Neural cell (in vitro differentiated cells): ENCODE measurements around the gene CCDC174. TPM values are rescaled to one million over a fixed set of nuclear protein-coding genes. Genes with fewer than 3 reads are reported as not detected.
"Not testable (repeated sequence)": the region's sequence is repeated elsewhere in the genome, so short reads cannot be mapped to it uniquely, and the experiment has no call there.

ENCODE experiments used
- H2AFZ ChIP-seq: fragments of 200-600, 300-800 bp; sonication (generic), shearing (Covaris generic); 2 replicates; pipeline ENCODE4 v1.6.0; 2014; ENCODE audit warnings: low read depth, mild to moderate bottlenecking, antibody characterized with exemption, low read length, moderate library complexity
- H3F3A ChIP-seq: fragments of 200-600 bp; shearing (Covaris generic); 2 replicates; pipeline ENCODE4 v1.6.1; 2016; ENCODE audit warnings: mild to moderate bottlenecking, moderate library complexity, mixed read lengths, antibody characterized with exemption, low read length; ENCODE audit not compliant: insufficient read depth, poor library complexity, severe bottlenecking
- H3K27ac ChIP-seq: fragments of 200-600, 300-800 bp; sonication (generic), shearing (Covaris generic); 2 replicates; pipeline ENCODE4 v1.5.1; 2014; ENCODE audit warnings: mild to moderate bottlenecking, low read length, moderate library complexity
- H3K27me3 ChIP-seq: fragments of 300-800, 200-600 bp; sonication (generic), shearing (Covaris generic); 2 replicates; pipeline ENCODE4 v1.6.0; 2014; ENCODE audit warnings: mild to moderate bottlenecking, low read depth, low read length, moderate library complexity; ENCODE audit not compliant: insufficient read depth
- H3K36me3 ChIP-seq: fragments of 300-800, 200-600 bp; sonication (generic), shearing (Covaris generic); 2 replicates; pipeline ENCODE4 v1.5.1; 2014; ENCODE audit warnings: mild to moderate bottlenecking, antibody characterized with exemption, low read length, moderate library complexity; ENCODE audit not compliant: insufficient read depth
- H3K4me2 ChIP-seq: fragments of 300-800, 200-600 bp; sonication (generic), shearing (Covaris generic); 2 replicates; pipeline ENCODE4 v1.6.0; 2014; ENCODE audit warnings: mild to moderate bottlenecking, low read length
- H3K4me3 ChIP-seq: fragments of 300-800, 200-600 bp; sonication (generic), shearing (Covaris generic); 2 replicates; pipeline ENCODE4 v1.5.1; 2014; ENCODE audit warnings: mild to moderate bottlenecking, low read length, moderate library complexity
- H3K79me2 ChIP-seq: fragments of 200-600 bp; shearing (Covaris generic); replicated peaks from 2 replicates; pipeline ENCODE4 v1.6.0; 2014; ENCODE audit warnings: mild to moderate bottlenecking, low read length, moderate library complexity; ENCODE audit not compliant: insufficient read depth
- H3K9ac ChIP-seq: fragments of 300-800, 200-600 bp; sonication (generic), shearing (Covaris generic); 2 replicates; pipeline ENCODE4 v1.6.1; 2016; ENCODE audit warnings: mild to moderate bottlenecking, low read length, mixed read lengths
- H3K9me2 ChIP-seq: fragments of 200-600 bp; shearing (Covaris generic); 2 replicates; pipeline ENCODE4 v1.6.1; 2016; ENCODE audit warnings: mild to moderate bottlenecking, low read length, mixed read lengths; ENCODE audit not compliant: insufficient read depth
- H3K9me3 ChIP-seq: fragments of 200-600, 300-800 bp; sonication (generic), shearing (Covaris generic); 2 replicates; pipeline ENCODE4 v1.6.1; 2016; ENCODE audit warnings: mild to moderate bottlenecking, mixed run types, low read length, moderate library complexity, mixed read lengths
- H4K20me1 ChIP-seq: fragments of 200-600 bp; shearing (Covaris generic); 2 replicates; pipeline ENCODE4 v1.6.1; 2016; ENCODE audit warnings: mild to moderate bottlenecking, mixed run types; ENCODE audit not compliant: insufficient read depth
- CTCF ChIP-seq: fragments of 450-650 bp; IDR thresholded peaks from 2 replicates; pipeline ENCODE4 v1.5.1; 2014; ENCODE audit warnings: antibody characterized with exemption, mild to moderate bottlenecking, moderate library complexity; ENCODE audit not compliant: poor library complexity, severe bottlenecking
- EP300 ChIP-seq: fragments of 450-650 bp; conservative IDR thresholded peaks from 2 replicates; pipeline ENCODE4 v1.6.1; 2014; ENCODE audit warnings: antibody characterized with exemption, mild to moderate bottlenecking, moderate library complexity; ENCODE audit not compliant: poor library complexity, severe bottlenecking
- EZH2 ChIP-seq: fragments of 200-600, 300-800 bp; shearing (Covaris generic), sonication (generic); IDR thresholded peaks from 2 replicates; pipeline ENCODE4 v1.6.1; 2014; ENCODE audit warnings: antibody characterized with exemption, low read length, borderline replicate concordance, mild to moderate bottlenecking; ENCODE audit not compliant: insufficient read depth, poor library complexity, severe bottlenecking
- MXI1 ChIP-seq: fragments of 450-650 bp; conservative IDR thresholded peaks from 2 replicates; pipeline ENCODE4 v1.6.1; 2014; ENCODE audit warnings: antibody characterized with exemption, mild to moderate bottlenecking; ENCODE audit not compliant: poor library complexity, severe bottlenecking
- POLR2AphosphoS5 ChIP-seq: IDR thresholded peaks from 2 replicates; pipeline ENCODE4 v1.6.1; 2012
- RAD21 ChIP-seq: fragments of 450-650 bp; conservative IDR thresholded peaks from 2 replicates; pipeline ENCODE4 v1.6.1; 2014; ENCODE audit warnings: antibody characterized with exemption, mild to moderate bottlenecking, moderate library complexity
- REST ChIP-seq: IDR thresholded peaks from 2 replicates; pipeline ENCODE4 v1.6.1; 2012; ENCODE audit warnings: borderline replicate concordance
- SMC3 ChIP-seq: fragments of 450-650 bp; conservative IDR thresholded peaks from 2 replicates; pipeline ENCODE4 v1.6.1; 2014; ENCODE audit warnings: antibody characterized with exemption, mild to moderate bottlenecking, moderate library complexity; ENCODE audit not compliant: poor library complexity
- TAF1 ChIP-seq: IDR thresholded peaks from 2 replicates; pipeline ENCODE4 v1.6.1; 2012; ENCODE audit warnings: low read depth
- polyA plus RNA-seq: library from polyadenylated mRNA; depleted of rRNA; stranded (reverse); fragments of >200 nt; gene quantifications from 2 replicates; pipeline ENCODE4 v1.2.3, GENCODE V29; 2014

The CCDC174 gene
- polyA plus RNA-seq, 1 donor from 2014 or later: 18.0 TPM

- Histone ChIP-seq H3F3A (peaks cover 4% of the 10 kb centered on the region), H3K27me3 (no peaks in the 10 kb centered on the region), H3K27ac (no peak overlapping the region), H3K79me2 (peaks cover 14% of the 10 kb centered on the region), H3K9me3 (no peaks in the 10 kb centered on the region), H3K9ac (no peak overlapping the region), H2AFZ (no peak overlapping the region), H3K4me3 (no peak overlapping the region), H3K9me2 (no peaks in the 10 kb centered on the region), H4K20me1 (no peaks in the 10 kb centered on the region), H3K4me2 (no peak overlapping the region), H3K36me3 (no peaks in the 10 kb centered on the region)
- TF ChIP-seq SMC3 (peak; percentile 23), EP300 (no peak)
Observed at GRCh38 chr3:14647976-14648955, 3.3 kb upstream of the CCDC174 start.

GRCh38 chr3:14649466-14649865, 2.1 kb upstream of the CCDC174 start:
- H3K9me3 ChIP-seq: no peaks in the 10 kb centered on the region
- H3K4me3 ChIP-seq: no peak overlapping the region
- no peak overlapping the region for H3K27ac ChIP-seq
- peaks cover 22% of the 10 kb centered on the region for H3K79me2 ChIP-seq
- H3F3A ChIP-seq: peaks cover 4% of the 10 kb centered on the region
- H4K20me1 ChIP-seq: no peaks in the 10 kb centered on the region
- no peak overlapping the region for H2AFZ ChIP-seq
- H3K9me2 ChIP-seq: no peaks in the 10 kb centered on the region
- no peak for TF ChIP-seq EP300
- TF ChIP-seq EZH2: no peak
- TF ChIP-seq CTCF: no peak
- no peak for TF ChIP-seq POLR2AphosphoS5
- H3K36me3 ChIP-seq: no peaks in the 10 kb centered on the region
- H3K9ac ChIP-seq: no peak overlapping the region
- H3K4me2 ChIP-seq: no peak overlapping the region
- H3K27me3 ChIP-seq: no peaks in the 10 kb centered on the region

DNA sequence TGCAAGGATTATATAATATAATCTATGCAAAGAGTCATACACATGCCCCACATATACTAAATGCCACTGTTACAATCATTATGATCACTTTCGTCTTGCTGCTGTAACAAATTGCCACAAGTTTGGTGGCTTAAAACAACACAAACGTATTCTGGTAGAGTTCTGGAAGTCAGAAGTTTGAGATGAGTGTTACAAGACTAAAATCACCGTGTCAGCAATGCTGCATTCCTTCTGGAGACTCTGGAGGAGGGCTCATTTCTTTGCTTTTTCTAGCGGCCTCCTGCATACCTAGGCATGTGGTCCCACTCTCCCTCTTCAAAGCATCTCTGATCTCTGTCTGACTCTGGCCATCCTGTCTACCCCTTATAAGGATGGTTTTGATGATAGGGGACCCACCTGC, 1.4 kb upstream of the CCDC174 start:
- no peak overlapping the region for H3K4me2 ChIP-seq
- H3K79me2 ChIP-seq: peaks cover 22% of the 10 kb centered on the region
- no peak overlapping the region for H2AFZ ChIP-seq
- no peaks in the 10 kb centered on the region for H4K20me1 ChIP-seq
- H3K36me3 ChIP-seq: no peaks in the 10 kb centered on the region
- H3K27me3 ChIP-seq: no peaks in the 10 kb centered on the region
- H3K9me2 ChIP-seq: no peaks in the 10 kb centered on the region
- no peak overlapping the region for H3K4me3 ChIP-seq
- peaks cover 4% of the 10 kb centered on the region for H3F3A ChIP-seq
- no peak for TF ChIP-seq EZH2
- no peak for TF ChIP-seq MXI1
- TF ChIP-seq POLR2AphosphoS5: no peak
- no peak for TF ChIP-seq SMC3
- no peak for TF ChIP-seq CTCF
- no peak for TF ChIP-seq REST
- TF ChIP-seq TAF1: no peak
- TF ChIP-seq RAD21: no peak
- TF ChIP-seq EP300: no peak
- no peak overlapping the region for H3K9ac ChIP-seq
- H3K9me3 ChIP-seq: no peaks in the 10 kb centered on the region
- H3K27ac ChIP-seq: no peak overlapping the region

DNA sequence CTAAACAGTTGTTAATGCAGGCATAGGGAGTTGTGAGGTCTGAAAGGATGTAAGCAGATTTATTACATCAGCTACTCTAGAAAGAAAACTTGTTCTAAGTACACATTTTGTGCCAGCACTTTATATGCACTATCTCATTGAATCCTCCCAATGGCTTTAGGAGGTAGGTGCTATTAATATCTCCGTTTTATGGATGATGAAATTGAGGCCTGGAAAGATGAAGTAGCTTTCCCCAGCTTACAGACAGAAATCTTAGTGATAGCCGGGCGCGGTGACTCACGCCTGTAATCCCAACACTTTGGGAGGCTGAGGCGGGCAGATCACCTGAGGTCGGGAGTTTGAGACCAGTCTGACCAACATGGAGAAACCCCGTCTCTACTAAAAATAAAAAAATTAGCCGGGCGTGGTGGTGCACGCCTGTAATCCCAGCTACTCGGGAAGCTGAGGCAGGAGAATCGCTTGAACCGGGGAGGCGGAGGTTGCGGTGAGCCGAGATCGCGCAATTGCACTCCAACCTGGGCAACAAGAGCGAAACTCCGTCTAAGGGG, 872 bp downstream of the CCDC174 start:
- Histone ChIP-seq H2AFZ (peak overlapping the region; percentile 79), H3K9ac (peak overlapping the region; percentile 82), H3K79me2 (peaks cover 22% of the 10 kb centered on the region), H3K4me2 (peak overlapping the region; percentile 75), H3K27ac (peak overlapping the region; percentile 79), H3K4me3 (peak overlapping the region; percentile 82)
- not testable (repeated sequence) for H3K27me3 ChIP-seq, H4K20me1 ChIP-seq, H3K9me2 ChIP-seq, H3K9me3 ChIP-seq, H3F3A ChIP-seq, H3K36me3 ChIP-seq
